GM13977 (cell line): ENCODE measurements around the gene BLTP3B.

Source experiments
- DNase-seq: peaks from one replicate; pipeline ENCODE4 v3.0.0; 2012; ENCODE audit warnings: low spot score
- in situ Hi-C: fragments of 300-500 bp; cut with MboI; formaldehyde crosslinking; loops from one replicate; pipeline ENCODE4 v1.12.0; 2022; ENCODE audit warnings: low sequenced_read_pairs, low pct_unique_long_range_greater_than_20kb, mixed read lengths, inconsistent platforms; ENCODE audit not compliant: unreplicated experiment
- TF ChIP-seq, protein P1 (sequence below): IDR thresholded peaks from 2 replicates; pipeline ENCODE4 v1.5.1; 2012; ENCODE audit warnings: mild to moderate bottlenecking, control low read depth; ENCODE audit not compliant: insufficient read depth; ENCODE audit errors: extremely low read depth, missing control alignments

Gene BLTP3B

DNA sequence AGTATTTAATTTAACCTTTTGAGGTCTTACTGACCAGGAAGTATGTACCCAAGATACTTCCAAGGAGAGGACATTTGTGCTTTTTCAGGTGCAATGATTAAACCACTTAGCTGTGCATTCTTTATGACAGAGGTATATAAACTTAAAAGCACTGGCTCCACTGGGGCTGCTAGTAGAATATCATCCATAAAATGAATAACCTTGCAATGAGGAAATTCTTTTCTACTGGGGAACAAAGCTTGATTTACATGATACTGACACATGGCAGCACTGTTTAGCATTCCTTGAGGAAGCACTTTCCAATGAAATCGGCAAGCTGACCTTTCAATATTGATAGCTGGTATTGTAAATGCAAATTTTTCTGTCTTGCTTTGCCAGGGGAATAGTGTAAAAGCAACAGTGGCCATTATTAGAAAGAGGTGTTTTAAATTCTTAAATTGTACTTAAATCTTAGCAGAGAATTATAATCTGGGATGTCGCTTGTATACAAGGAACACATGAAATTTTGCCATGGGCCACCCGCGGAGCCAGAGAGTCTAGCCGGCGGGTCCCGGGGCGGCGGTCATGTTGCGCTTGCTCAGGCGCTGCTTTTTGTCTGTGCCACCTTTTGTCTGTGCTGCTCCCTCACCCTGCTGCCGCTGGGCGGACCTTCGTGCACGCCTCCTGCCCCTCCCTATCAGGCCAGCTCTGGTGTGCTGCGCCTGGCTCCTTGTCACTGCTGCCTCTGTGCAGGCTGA is 20.9 kb upstream of the BLTP3B start:
- DNase-seq, result peak; percentile 75
- TF ChIP-seq, protein P1, sequence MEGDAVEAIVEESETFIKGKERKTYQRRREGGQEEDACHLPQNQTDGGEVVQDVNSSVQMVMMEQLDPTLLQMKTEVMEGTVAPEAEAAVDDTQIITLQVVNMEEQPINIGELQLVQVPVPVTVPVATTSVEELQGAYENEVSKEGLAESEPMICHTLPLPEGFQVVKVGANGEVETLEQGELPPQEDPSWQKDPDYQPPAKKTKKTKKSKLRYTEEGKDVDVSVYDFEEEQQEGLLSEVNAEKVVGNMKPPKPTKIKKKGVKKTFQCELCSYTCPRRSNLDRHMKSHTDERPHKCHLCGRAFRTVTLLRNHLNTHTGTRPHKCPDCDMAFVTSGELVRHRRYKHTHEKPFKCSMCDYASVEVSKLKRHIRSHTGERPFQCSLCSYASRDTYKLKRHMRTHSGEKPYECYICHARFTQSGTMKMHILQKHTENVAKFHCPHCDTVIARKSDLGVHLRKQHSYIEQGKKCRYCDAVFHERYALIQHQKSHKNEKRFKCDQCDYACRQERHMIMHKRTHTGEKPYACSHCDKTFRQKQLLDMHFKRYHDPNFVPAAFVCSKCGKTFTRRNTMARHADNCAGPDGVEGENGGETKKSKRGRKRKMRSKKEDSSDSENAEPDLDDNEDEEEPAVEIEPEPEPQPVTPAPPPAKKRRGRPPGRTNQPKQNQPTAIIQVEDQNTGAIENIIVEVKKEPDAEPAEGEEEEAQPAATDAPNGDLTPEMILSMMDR, result peak; percentile 16
- in situ Hi-C loops, result no loop called here

DNA sequence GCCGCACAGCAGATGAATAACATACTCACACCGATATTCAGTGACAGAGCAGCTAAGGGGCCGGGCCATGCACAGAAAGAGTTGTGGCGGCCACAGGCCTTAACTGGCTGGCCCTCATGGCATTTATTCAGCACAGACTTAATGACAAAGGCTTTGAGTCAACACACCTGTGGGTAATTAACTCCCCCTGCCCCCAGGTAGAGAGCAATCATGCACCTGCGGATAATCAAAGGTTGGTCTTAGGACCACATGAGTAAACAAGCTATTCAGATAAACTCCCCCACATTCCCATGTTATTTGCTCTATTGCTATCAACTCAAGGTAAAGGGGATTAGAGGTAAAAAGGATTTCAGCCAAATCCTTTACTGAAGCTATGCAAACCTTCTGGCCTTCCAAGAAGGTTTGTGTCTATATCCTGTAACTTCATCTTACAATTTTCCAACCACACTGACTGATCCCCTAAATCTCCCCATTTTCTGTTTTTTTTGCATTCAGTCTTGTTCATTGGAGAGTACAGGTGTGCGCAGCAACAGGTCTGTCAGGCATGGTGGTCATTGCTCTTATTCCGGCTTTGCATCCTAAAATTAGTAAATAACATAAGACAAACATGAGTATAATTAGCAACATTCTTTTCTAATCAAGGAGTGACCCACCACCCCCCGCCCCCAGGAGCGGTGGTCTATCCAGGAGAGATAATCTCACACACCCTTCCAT is 16.9 kb upstream of the BLTP3B start:
- in situ Hi-C loops, result no loop called here
- TF ChIP-seq, protein P1, result no peak

GRCh38 chr12:100158535-100158934 is 15.9 kb upstream of the BLTP3B start:
- in situ Hi-C loops, result no loop called here
- TF ChIP-seq, protein P1, result no peak
- no peak for DNase-seq

More for the DNA sequence above, 16.9 kb upstream of the BLTP3B start:
- no peak for DNase-seq

GRCh38 chr12:100157427-100157821 is 14.8 kb upstream of the BLTP3B start:
- DNase-seq, result no peak
- TF ChIP-seq, protein P1, result no peak
- in situ Hi-C loops, result no loop called here

DNA sequence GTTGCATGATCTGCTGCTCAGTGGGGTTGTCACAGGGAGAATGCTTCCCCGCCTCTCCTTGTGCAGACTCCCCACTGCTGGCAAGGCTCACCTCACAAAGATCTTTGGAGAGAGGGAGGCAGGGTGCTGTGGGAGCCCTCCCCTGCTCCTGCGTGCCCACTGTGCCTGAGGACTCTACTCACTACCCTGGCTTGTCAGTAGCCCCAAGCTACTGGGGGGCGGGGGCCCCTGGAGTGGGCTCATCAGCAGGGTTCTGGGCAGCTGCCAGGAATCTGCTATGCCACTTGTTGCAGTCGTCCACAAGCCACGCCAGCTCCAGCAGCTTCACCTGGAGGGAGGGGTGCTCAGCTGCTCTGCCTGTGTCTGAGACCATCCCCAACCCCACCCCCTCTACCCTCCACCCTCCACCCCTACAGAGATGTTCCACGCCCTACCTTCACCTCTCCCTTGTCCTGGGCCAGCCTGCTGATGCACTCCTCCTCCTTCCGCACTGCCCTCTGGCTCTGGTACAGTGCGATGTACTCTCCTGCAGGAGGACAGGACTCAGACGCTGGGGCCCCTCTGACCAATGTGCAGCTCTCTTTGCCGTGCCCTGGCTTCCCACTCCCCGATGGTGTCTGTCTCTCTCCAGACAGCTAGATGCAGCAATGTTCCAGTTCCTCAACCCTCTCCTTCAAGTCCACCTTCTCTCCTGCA is 14.2 kb upstream of the BLTP3B start:
- no peak for DNase-seq
- in situ Hi-C loops, result no loop called here
- TF ChIP-seq, protein P1, result no peak

DNA sequence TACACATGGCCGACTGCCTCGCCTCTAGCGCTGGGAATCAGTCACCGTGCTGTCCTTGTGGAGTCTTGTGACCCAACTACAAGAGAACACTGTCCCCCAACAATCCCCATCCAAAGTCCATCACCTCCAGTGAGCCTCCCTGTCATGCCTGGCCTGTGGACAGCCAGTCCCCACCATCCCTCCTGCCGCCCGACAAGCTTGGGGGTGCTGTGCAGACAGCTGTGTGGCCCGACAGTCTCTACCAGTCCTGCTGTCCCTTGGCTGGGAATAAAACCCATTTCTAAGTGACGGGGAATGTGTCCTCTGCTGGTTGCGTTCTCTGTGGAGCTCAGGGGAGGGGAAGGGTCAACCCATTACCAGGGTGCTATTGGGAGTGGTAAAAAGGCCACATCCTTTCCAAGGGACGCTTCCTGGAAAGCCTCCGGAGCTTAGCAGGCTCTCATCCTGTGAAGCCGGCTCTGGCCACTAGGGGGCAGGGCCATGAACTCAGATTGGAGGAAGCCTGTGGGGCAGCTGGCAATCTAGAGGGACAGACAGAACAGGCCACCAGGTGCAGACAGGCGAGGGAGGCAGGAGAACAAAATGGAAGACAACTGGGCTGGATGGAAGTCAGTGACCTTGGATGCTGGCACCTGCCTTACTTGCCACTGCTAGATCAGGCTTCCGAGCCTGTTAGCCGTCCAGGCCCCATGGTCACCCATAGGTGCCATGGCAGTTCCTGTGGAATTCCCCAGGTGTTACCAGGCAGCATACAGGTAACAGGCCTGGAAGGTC is 12.0 kb upstream of the BLTP3B start:
- in situ Hi-C loops, result no loop called here
- TF ChIP-seq, protein P1, result peak; percentile 89
- peak; percentile 71 for DNase-seq
